K562 (cell line): Measurements from ENCODE around the gene CPEB1. TPM values are rescaled to one million over a fixed set of nuclear protein-coding genes. Genes with fewer than 3 reads are reported as not detected.

Experiments used
- ATF3 ChIP-seq, 2 experiments: fragments of 450-650 bp in 1 of 2; sonication (generic) in 1 of 2; formaldehyde crosslinking in 1 of 2; IDR thresholded peaks in 1 of 2; conservative IDR thresholded peaks in 1 of 2; 2 replicates each; pipeline versions ENCODE4 v1.6.1 to v1.8.1; 2016 to 2023; ENCODE audit warnings: mild to moderate bottlenecking in 2 of 2, moderate library complexity in 2 of 2, inconsistent platforms in 1 of 2, missing genetic modification reagents in 1 of 2
- CBX1 ChIP-seq: sonication (generic); IDR thresholded peaks from 2 replicates; pipeline ENCODE4 v1.6.1; 2016; ENCODE audit warnings: antibody characterized with exemption, low read depth, mild to moderate bottlenecking
- GABPA ChIP-seq: fragments of 200-800 bp; sonication (Bioruptor generic); conservative IDR thresholded peaks from 2 replicates; pipeline ENCODE4 v1.6.1; 2016; ENCODE audit warnings: low read depth, missing genetic modification characterization, missing compliant biosample characterization
- HEY1 ChIP-seq: fragments of 250-450 bp; sonication (Bioruptor Pico); IDR thresholded peaks from 2 replicates; pipeline ENCODE4 v1.5.0; 2020; ENCODE audit warnings: mild to moderate bottlenecking, moderate library complexity, borderline replicate concordance
- HINFP ChIP-seq: fragments of 450-650 bp; conservative IDR thresholded peaks from 2 replicates; pipeline ENCODE4 v1.6.1; 2016; ENCODE audit warnings: missing genetic modification characterization, low read depth, mild to moderate bottlenecking, control low read depth, missing compliant biosample characterization
- MAZ ChIP-seq, 2 experiments: fragments of 450-650 bp in 1 of 2; sonication (generic) in 1 of 2; formaldehyde crosslinking; IDR thresholded peaks in 1 of 2; conservative IDR thresholded peaks in 1 of 2; 2 replicates each; pipeline versions ENCODE4 v1.4.0 to v1.5.0; 2020; ENCODE audit warnings: mild to moderate bottlenecking in 1 of 2, missing genetic modification reagents in 1 of 2
- NR4A1 ChIP-seq, 2 experiments: fragments of 250-450 bp in 1 of 2; fragments of 450-650 bp in 1 of 2; sonication (Bioruptor Pico) in 1 of 2; IDR thresholded peaks; 2 replicates each; pipeline versions ENCODE4 v1.4.0 to v1.6.1; 2016 to 2020; ENCODE audit warnings: mild to moderate bottlenecking in 2 of 2, missing compliant biosample characterization in 1 of 2, missing genetic modification characterization in 1 of 2, moderate library complexity in 1 of 2
- SAFB2 ChIP-seq: fragments of 200-400 bp; formaldehyde crosslinking; IDR thresholded peaks from 2 replicates; pipeline ENCODE4 v1.6.1; 2018; ENCODE audit warnings: borderline replicate concordance, low read length, low read depth, moderate library complexity; ENCODE audit not compliant: severe bottlenecking
- ZMIZ1 ChIP-seq, 2 experiments: fragments of 150-350 bp in 1 of 2; IDR thresholded peaks; 2 replicates each; pipeline ENCODE4 v1.6.1; 2012 to 2016; ENCODE audit warnings: low read depth in 2 of 2, low read length in 2 of 2, mild to moderate bottlenecking in 1 of 2, moderate library complexity in 1 of 2
- ZNF609 ChIP-seq: sonication (generic); formaldehyde crosslinking; IDR thresholded peaks from 2 replicates; pipeline ENCODE4 v1.8.1; 2023; ENCODE audit warnings: missing genetic modification reagents, mild to moderate bottlenecking, borderline replicate concordance
- polyA plus RNA-seq, 8 experiments: library from polyadenylated mRNA; depleted of rRNA in 4 of 8; stranded (reverse) in 5 of 8; unstranded in 3 of 8; fragments of >200 nt; fragmentation: Nextera tagmentation in 2 of 8; fragmentation: Illumina TruSeq in 1 of 8; extraction: Ambion mirVana in 2 of 8; extraction: Trizol in 1 of 8; gene quantifications; 2 replicates each; pipeline versions ENCODE4 v1.2.1 to v1.2.3, GENCODE V29; 2011 to 2014; ENCODE audit warnings: inconsistent platforms in 1 of 8, missing spikeins in 1 of 8
- total RNA-seq, 7 experiments: library from RNA; depleted of rRNA in 6 of 7; stranded (reverse); fragments of >200 nt in 6 of 7; fragmentation: Illumina TruSeq in 2 of 7; extraction: Trizol in 2 of 7; gene quantifications; 2 replicates each; pipeline versions ENCODE4 v1.2.1 to v1.2.3, GENCODE V29; 2011 to 2021; ENCODE audit warnings: low replicate concordance in 1 of 7

CPEB1 gene
- total and polyA plus RNA-seq, 9 of the 15 experiments (the other 6 are each of a cell fraction or from before 2014, with no cell fraction given), result 2.2 to 13.4 (median 9.7) TPM

- TF ChIP-seq ZMIZ1 (IDR thresholded peaks at IDR 0.05; ENCODE audit: low read depth in 2 of 2, low read length in 2 of 2) (no peak), GABPA (tag) (peak; percentile 75), ATF3 (IDR thresholded peaks at IDR 0.05) (no peak), ATF3 (CRISPR knock-in tag; conservative IDR thresholded peaks at IDR 0.05) (peak; percentile 71), HINFP (tag) (no peak), MAZ (CRISPR knock-in tag; conservative IDR thresholded peaks at IDR 0.05 in 1 of 2, IDR thresholded peaks at IDR 0.05 in 1 of 2) (peak; percentile 97 to 98), HEY1 (no peak), NR4A1 (CRISPR knock-in tag; IDR thresholded peaks at IDR 0.05) (no peak), NR4A1 (tag; IDR thresholded peaks at IDR 0.05) (no peak; the same call in 1 of the 2 replicates), SAFB2 (no peak), ZNF609 (CRISPR knock-in tag) (no peak), CBX1 (0 out of 2 replicates have a peak, but pooled peaks have one; percentile 70)
Observed at GRCh38 chr15:82647045-82647834, at the start of gene CPEB1 (continued).
